ENCODE measurements around the gene TBC1D30. TPM values are rescaled to one million over a fixed set of nuclear protein-coding genes. Genes with fewer than 3 reads are reported as not detected.

The TBC1D30 gene
- total RNA-seq, 1 experiment from 2014 or later, result 21.4 TPM

DNA sequence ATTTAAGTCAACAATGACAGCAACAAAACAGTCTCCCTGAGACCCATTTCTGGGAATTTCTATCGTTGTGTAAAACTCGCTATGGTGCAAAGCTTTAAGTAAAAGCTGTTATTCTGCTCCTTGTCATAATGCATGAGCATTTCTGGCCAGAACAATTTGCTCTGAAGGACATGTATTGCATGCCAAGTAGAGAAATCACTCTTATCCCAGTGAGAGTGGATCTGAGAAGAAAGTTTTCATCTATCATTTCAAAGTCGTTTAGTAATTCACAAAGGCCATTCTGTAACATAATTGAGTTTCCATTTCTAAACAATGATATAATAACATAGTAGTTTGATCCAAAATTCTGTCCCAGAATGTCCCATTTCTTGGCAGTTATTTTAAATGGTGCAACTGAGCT lies 86.6 kb downstream of the TBC1D30 start:
- Mint-ChIP-seq H3K27me3 (ENCODE audit: unreplicated experiment) (no peaks in the 10 kb centered on the region), H3K27ac (ENCODE audit: unreplicated experiment) (no peak overlapping the region), H3K36me3 (ENCODE audit: insufficient read depth, unreplicated experiment) (no peaks in the 10 kb centered on the region), H3K9me3 (ENCODE audit: low read depth, unreplicated experiment) (no peaks in the 10 kb centered on the region), H3K4me3 (ENCODE audit: low read depth, unreplicated experiment) (no peak overlapping the region), H3K4me1 (ENCODE audit: low read depth, unreplicated experiment) (peaks cover 22% of the 10 kb centered on the region)
- CTCF ChIA-PET, result interaction anchor here (0.6 kb wide), 2 partner anchors 172 to 1171 kb away, joined by 3 to 5 read pairs; no protein-coding TSS in a partner anchor
- intact Hi-C loops (cut with micrococcal nuclease; ENCODE audit: unreplicated experiment), result no loop called here
- DNase-seq, result no peak
- no TSS peak for BruUV-seq (replicated peaks)
- TF ChIP-seq, protein P1, sequence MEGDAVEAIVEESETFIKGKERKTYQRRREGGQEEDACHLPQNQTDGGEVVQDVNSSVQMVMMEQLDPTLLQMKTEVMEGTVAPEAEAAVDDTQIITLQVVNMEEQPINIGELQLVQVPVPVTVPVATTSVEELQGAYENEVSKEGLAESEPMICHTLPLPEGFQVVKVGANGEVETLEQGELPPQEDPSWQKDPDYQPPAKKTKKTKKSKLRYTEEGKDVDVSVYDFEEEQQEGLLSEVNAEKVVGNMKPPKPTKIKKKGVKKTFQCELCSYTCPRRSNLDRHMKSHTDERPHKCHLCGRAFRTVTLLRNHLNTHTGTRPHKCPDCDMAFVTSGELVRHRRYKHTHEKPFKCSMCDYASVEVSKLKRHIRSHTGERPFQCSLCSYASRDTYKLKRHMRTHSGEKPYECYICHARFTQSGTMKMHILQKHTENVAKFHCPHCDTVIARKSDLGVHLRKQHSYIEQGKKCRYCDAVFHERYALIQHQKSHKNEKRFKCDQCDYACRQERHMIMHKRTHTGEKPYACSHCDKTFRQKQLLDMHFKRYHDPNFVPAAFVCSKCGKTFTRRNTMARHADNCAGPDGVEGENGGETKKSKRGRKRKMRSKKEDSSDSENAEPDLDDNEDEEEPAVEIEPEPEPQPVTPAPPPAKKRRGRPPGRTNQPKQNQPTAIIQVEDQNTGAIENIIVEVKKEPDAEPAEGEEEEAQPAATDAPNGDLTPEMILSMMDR (IDR thresholded peaks at IDR 0.05; ENCODE audit: unreplicated experiment), result no peak

DNA sequence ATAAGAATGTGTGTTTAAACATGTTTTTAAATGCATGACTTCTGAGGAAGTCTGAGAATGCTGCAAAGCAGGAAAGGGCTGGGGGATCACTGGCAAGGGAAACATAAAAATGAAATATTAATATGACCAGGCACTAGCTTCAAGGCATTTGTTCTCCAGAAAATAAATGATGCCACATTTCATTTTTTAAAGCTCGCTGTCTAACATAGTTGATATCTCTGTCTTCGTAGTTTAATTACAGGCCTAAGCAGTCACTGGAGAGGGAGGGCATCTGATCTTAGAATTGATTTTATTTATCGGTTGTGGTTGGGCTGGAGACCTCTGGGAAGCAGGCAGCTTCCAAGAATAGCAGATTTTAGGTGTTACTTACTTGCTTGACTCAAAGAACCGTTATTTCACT lies 87.5 kb downstream of the TBC1D30 start:
- Mint-ChIP-seq H3K36me3 (ENCODE audit: insufficient read depth, unreplicated experiment) (no peaks in the 10 kb centered on the region), H3K4me3 (ENCODE audit: low read depth, unreplicated experiment) (no peak overlapping the region), H3K27me3 (ENCODE audit: unreplicated experiment) (no peaks in the 10 kb centered on the region), H3K27ac (ENCODE audit: unreplicated experiment) (no peak overlapping the region), H3K4me1 (ENCODE audit: low read depth, unreplicated experiment) (peaks cover 31% of the 10 kb centered on the region), H3K9me3 (ENCODE audit: low read depth, unreplicated experiment) (no peaks in the 10 kb centered on the region)
- CTCF ChIA-PET, result interaction anchor here (0.6 kb wide), 1 partner anchor 48 kb away, joined by 3 read pairs; no protein-coding TSS in a partner anchor
- DNase-seq, result no peak
- intact Hi-C loops (cut with micrococcal nuclease; ENCODE audit: unreplicated experiment), result no loop called here
- TF ChIP-seq, protein P1 (IDR thresholded peaks at IDR 0.05; ENCODE audit: unreplicated experiment), result no peak
- BruUV-seq (replicated peaks), result no TSS peak

DNA sequence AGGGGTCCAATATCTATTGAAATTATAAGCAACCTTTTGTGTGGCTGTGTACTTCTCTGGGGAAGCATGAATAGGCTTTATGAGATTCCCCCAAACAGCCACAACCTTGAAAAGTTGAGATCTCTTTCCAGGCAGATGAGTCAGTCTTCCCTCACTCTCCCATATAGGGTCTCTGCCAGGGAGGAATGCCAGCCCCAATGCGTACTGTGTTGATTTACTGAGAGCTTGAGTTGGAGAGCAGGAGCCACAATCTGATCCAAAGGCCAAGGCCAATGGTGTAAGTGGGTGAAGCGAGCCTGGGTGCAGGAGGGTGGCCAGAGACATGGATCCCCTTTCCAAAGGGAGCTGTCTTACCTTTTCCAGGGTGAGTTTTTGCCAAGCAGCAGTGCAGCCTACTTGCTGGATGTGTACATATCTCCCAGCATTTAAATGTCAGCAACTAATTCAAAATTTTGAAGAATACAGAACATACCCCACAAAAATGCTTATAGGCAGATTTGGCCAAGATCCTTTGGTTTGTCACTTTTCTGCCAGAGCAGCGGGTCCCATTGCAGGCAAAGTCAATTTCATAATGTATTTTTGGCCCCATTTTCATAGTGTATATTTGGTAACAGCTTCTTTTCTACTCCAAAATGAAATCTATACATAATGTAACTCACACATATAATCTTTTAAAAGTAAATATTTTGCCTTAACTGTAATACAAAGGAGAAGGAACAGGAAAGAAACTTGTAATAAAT lies 88.2 kb downstream of the TBC1D30 start:
- Mint-ChIP-seq H3K4me3 (ENCODE audit: low read depth, unreplicated experiment) (no peak overlapping the region), H3K27me3 (ENCODE audit: unreplicated experiment) (no peaks in the 10 kb centered on the region), H3K9me3 (ENCODE audit: low read depth, unreplicated experiment) (no peaks in the 10 kb centered on the region), H3K36me3 (ENCODE audit: insufficient read depth, unreplicated experiment) (no peaks in the 10 kb centered on the region), H3K4me1 (ENCODE audit: low read depth, unreplicated experiment) (peaks cover 35% of the 10 kb centered on the region), H3K27ac (ENCODE audit: unreplicated experiment) (no peak overlapping the region)
- TF ChIP-seq, protein P1 (IDR thresholded peaks at IDR 0.05; ENCODE audit: unreplicated experiment), result no peak
- CTCF ChIA-PET, result no interaction called here
- no peak for DNase-seq
- BruUV-seq (replicated peaks), result no TSS peak
- intact Hi-C loops (cut with micrococcal nuclease; ENCODE audit: unreplicated experiment), result no loop called here

DNA sequence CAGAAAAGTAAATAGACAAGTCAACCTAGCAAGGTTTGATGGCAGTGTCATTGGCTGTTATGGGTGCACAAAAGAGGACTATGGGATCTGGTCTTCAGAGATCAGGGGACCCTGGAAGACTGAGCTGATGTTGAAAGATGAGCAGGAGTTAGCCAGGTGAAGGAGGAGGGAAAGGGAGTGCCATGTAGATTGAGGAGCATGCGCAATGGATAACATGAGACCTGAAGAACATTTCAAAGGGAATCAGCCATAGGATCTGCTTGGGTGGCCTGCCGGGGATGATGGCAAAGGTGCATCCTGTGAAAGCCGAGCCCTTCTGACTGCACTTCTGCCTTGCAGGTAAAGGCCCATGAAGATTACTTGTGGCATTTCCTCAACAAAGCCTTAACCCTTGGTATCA lies 90.8 kb downstream of the TBC1D30 start:
- CTCF ChIA-PET, result interaction anchor here (0.5 to 0.9 kb wide), 2 partner anchors 191 to 864 kb away, joined by 4 to 5 read pairs; no protein-coding TSS in a partner anchor
- Mint-ChIP-seq H3K4me1 (ENCODE audit: low read depth, unreplicated experiment) (peaks cover 42% of the 10 kb centered on the region), H3K27me3 (ENCODE audit: unreplicated experiment) (no peaks in the 10 kb centered on the region), H3K4me3 (ENCODE audit: low read depth, unreplicated experiment) (no peak overlapping the region), H3K36me3 (ENCODE audit: insufficient read depth, unreplicated experiment) (no peaks in the 10 kb centered on the region), H3K9me3 (ENCODE audit: low read depth, unreplicated experiment) (no peaks in the 10 kb centered on the region), H3K27ac (ENCODE audit: unreplicated experiment) (no peak overlapping the region)
- no TSS peak for BruUV-seq (replicated peaks)
- TF ChIP-seq, protein P1 (IDR thresholded peaks at IDR 0.05; ENCODE audit: unreplicated experiment), result no peak
- no peak for DNase-seq
- intact Hi-C loops (cut with micrococcal nuclease; ENCODE audit: unreplicated experiment), result no loop called here

All from Calu3 (cell line).